ENCODE data around the gene GGN. TPM values are rescaled to one million over a fixed set of nuclear protein-coding genes. Genes with fewer than 3 reads are reported as not detected.

The GGN gene
- total and polyA plus RNA-seq, 2 of the 13 experiments (the other 11 are each of a cell fraction or from before 2014, with no cell fraction given): not detected

DNA sequence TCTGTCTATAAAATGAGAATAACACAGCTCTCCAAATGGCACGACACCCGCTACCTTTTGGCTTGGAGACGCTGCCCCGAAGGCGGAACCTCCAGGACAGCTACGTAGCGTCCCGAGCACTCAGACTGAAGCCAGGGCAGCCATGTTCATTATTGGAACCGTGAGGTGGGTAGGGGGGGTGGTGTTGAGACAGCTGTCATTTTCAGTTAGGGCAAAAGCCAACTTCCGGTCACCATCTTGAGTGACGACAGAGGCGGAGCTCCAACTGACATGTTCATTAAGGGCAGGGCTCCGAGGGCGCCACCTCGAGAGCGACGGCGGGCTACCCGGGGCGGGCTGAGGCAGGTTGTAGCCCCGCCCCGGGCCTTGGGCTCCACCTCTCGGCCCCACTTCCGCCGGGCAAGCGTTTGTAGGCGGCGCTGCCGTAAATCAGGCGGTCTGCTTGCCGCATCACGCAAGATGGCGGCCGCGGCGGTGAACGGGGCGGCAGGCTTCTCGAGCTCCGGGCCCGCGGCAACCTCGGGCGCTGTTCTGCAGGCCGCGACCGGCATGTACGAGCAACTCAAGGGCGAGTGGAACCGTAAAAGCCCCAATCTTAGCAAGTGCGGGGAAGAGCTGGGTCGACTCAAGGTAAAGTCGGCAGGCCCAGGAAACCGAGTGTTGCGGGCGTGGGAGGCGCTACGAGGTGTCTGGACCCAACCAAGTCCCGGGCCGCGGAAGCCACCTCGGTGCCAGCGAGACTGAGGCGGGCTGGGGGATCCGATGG is 13.3 kb downstream of the GGN start, which contains the start of gene PSMD8 (continued):
- no peak for TF ChIP-seq MYNN (CRISPR knock-in tag; IDR thresholded peaks at IDR 0.05; ENCODE audit: low read depth)
- peak; percentile 59; the same call in 1 of the 2 replicates for TF ChIP-seq ZNF580 (CRISPR knock-in tag; IDR thresholded peaks at IDR 0.05; ENCODE audit: borderline replicate concordance, low read depth)
- TF ChIP-seq KMT2B (CRISPR knock-in tag; IDR thresholded peaks at IDR 0.05): peak; percentile 70; the same call in 1 of the 2 replicates
- TF ChIP-seq DMTF1 (CRISPR knock-in tag; IDR thresholded peaks at IDR 0.05): no peak
- no peak for TF ChIP-seq NFE2L2 (IDR thresholded peaks at IDR 0.05; ENCODE audit: low read length)
- TF ChIP-seq, protein P1, sequence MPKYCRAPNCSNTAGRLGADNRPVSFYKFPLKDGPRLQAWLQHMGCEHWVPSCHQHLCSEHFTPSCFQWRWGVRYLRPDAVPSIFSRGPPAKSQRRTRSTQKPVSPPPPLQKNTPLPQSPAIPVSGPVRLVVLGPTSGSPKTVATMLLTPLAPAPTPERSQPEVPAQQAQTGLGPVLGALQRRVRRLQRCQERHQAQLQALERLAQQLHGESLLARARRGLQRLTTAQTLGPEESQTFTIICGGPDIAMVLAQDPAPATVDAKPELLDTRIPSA (CRISPR knock-in tag; IDR thresholded peaks at IDR 0.05; ENCODE audit: borderline replicate concordance): no peak
- no peak for TF ChIP-seq ZNF24 (IDR thresholded peaks at IDR 0.05)
- TF ChIP-seq CBX1 (IDR thresholded peaks at IDR 0.05; ENCODE audit: low read depth): no peak
- TF ChIP-seq YY1 (IDR thresholded peaks at IDR 0.05; ENCODE audit: insufficient read depth, insufficient replicate concordance, low read depth, low read length): peak; percentile 95
- TF ChIP-seq SUZ12 (IDR thresholded peaks at IDR 0.05; ENCODE audit: low read depth, low read length): no peak
- peak; percentile 43; the same call in 1 of the 2 replicates for TF ChIP-seq ZNF431 (CRISPR knock-in tag; IDR thresholded peaks at IDR 0.05; ENCODE audit: borderline replicate concordance, low read depth)
- TF ChIP-seq HOXA9 (CRISPR knock-in tag; IDR thresholded peaks at IDR 0.05; ENCODE audit: borderline replicate concordance): peak; percentile 71; the same call in 1 of the 2 replicates
- no peak for TF ChIP-seq TMF1 (CRISPR knock-in tag; IDR thresholded peaks at IDR 0.05; ENCODE audit: low read depth)
- TF ChIP-seq, protein P2, sequence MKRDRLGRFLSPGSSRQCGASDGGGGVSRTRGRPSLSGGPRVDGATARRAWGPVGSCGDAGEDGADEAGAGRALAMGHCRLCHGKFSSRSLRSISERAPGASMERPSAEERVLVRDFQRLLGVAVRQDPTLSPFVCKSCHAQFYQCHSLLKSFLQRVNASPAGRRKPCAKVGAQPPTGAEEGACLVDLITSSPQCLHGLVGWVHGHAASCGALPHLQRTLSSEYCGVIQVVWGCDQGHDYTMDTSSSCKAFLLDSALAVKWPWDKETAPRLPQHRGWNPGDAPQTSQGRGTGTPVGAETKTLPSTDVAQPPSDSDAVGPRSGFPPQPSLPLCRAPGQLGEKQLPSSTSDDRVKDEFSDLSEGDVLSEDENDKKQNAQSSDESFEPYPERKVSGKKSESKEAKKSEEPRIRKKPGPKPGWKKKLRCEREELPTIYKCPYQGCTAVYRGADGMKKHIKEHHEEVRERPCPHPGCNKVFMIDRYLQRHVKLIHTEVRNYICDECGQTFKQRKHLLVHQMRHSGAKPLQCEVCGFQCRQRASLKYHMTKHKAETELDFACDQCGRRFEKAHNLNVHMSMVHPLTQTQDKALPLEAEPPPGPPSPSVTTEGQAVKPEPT (CRISPR knock-in tag; IDR thresholded peaks at IDR 0.05; ENCODE audit: low read depth): peak; percentile 90
- no peak for TF ChIP-seq U2AF1 (optimal IDR thresholded peaks at IDR 0.05; ENCODE audit: low read depth, low read length)
- 0 out of 2 replicates have a peak, but pooled peaks have one; percentile 8 for TF ChIP-seq PPARG (CRISPR knock-in tag; conservative IDR thresholded peaks at IDR 0.05)
- 0 out of 2 replicates have a peak, but pooled peaks have one; percentile 51 for TF ChIP-seq AHR (CRISPR knock-in tag; IDR thresholded peaks at IDR 0.05)
- TF ChIP-seq RFX5 (IDR thresholded peaks at IDR 0.05; ENCODE audit: low read depth, low read length): peak; percentile 8; the same call in 1 of the 2 replicates
- TF ChIP-seq MLLT10 (CRISPR knock-in tag; IDR thresholded peaks at IDR 0.05): no peak
- TF ChIP-seq, protein P3, sequence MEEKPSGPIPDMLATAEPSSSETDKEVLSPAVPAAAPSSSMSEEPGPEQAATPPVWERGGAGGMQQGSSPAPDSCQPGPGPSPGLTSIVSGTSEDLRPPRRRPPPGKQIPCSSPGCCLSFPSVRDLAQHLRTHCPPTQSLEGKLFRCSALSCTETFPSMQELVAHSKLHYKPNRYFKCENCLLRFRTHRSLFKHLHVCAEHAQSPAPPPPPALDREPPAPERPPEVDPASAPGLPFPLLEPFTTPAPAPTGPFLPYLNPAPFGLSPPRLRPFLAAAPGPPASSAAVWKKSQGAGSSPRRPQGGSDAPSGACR (CRISPR knock-in tag; IDR thresholded peaks at IDR 0.05): 0 out of 2 replicates have a peak, but pooled peaks have one; percentile 49
- TF ChIP-seq ZNF569 (CRISPR knock-in tag; IDR thresholded peaks at IDR 0.05; ENCODE audit: borderline replicate concordance): no peak
- TF ChIP-seq ASH2L (IDR thresholded peaks at IDR 0.05; ENCODE audit: insufficient read length, low read depth, low read length): peak; percentile 90
- peak; percentile 45; the same call in 1 of the 2 replicates for TF ChIP-seq CEBPG (CRISPR knock-in tag; IDR thresholded peaks at IDR 0.05)
- no peak for TF ChIP-seq CBX5 (CRISPR knock-in tag; IDR thresholded peaks at IDR 0.05; ENCODE audit: borderline replicate concordance)
